HFFc6 (cell line): Measurements from ENCODE around the gene RGS1. TPM values are rescaled to one million over a fixed set of nuclear protein-coding genes. Genes with fewer than 3 reads are reported as not detected.

Source experiments
- DNase-seq: peaks from one replicate; pipeline ENCODE4 v3.0.0-alpha.2; 2018
- H3K27ac Mint-ChIP-seq: 2 replicates; pipeline ENCODE4 v1.8.0; 2020; ENCODE audit warnings: mild to moderate bottlenecking, mixed read lengths
- H3K27me3 Mint-ChIP-seq: 2 replicates; pipeline ENCODE4 v1.8.0; 2021; ENCODE audit warnings: mild to moderate bottlenecking, moderate library complexity, mixed read lengths; ENCODE audit not compliant: insufficient read depth
- H3K36me3 Mint-ChIP-seq: 2 replicates; pipeline ENCODE4 v1.8.0; 2021; ENCODE audit warnings: low read depth, mixed read lengths
- H3K4me1 Mint-ChIP-seq: 2 replicates; pipeline ENCODE4 v1.8.0; 2020; ENCODE audit warnings: low read depth, mixed read lengths
- H3K4me3 Mint-ChIP-seq: 2 replicates; pipeline ENCODE4 v1.8.0; 2020; ENCODE audit warnings: mild to moderate bottlenecking, moderate library complexity, mixed read lengths
- H3K9me3 Mint-ChIP-seq: 2 replicates; pipeline ENCODE4 v1.8.0; 2020; ENCODE audit warnings: mild to moderate bottlenecking, mixed read lengths
- total RNA-seq, 6 experiments: library from RNA; stranded (reverse); fragmentation: NEBNext Ultra II Directional; extraction: Animal tissue kit (Norgen Biotek cat#: 25700); gene quantifications; 2 replicates in 1 of 6; 3 replicates in 5 of 6; pipeline ENCODE4 v1.2.3, GENCODE V29; 2021
- TF ChIP-seq, protein P1 (sequence below): fragments of 200-600 bp; sonication (generic); IDR thresholded peaks from 2 replicates; pipeline ENCODE4 v1.5.0; 2021; ENCODE audit warnings: antibody characterized with exemption, mild to moderate bottlenecking

The RGS1 gene
- total RNA-seq, 6 experiments from 2014 or later: not detected

GRCh38 chr1:192564099-192564498 is 11.5 kb upstream of the RGS1 start:
- Mint-ChIP-seq H3K4me3 (no peak overlapping the region), H3K4me1 (peaks cover 39% of the 10 kb centered on the region), H3K36me3 (no peaks in the 10 kb centered on the region; the same call in 1 of the 2 replicates), H3K9me3 (no peaks in the 10 kb centered on the region), H3K27me3 (peaks cover 3% of the 10 kb centered on the region), H3K27ac (no peak overlapping the region)
- DNase-seq: no peak
- TF ChIP-seq, protein P1, sequence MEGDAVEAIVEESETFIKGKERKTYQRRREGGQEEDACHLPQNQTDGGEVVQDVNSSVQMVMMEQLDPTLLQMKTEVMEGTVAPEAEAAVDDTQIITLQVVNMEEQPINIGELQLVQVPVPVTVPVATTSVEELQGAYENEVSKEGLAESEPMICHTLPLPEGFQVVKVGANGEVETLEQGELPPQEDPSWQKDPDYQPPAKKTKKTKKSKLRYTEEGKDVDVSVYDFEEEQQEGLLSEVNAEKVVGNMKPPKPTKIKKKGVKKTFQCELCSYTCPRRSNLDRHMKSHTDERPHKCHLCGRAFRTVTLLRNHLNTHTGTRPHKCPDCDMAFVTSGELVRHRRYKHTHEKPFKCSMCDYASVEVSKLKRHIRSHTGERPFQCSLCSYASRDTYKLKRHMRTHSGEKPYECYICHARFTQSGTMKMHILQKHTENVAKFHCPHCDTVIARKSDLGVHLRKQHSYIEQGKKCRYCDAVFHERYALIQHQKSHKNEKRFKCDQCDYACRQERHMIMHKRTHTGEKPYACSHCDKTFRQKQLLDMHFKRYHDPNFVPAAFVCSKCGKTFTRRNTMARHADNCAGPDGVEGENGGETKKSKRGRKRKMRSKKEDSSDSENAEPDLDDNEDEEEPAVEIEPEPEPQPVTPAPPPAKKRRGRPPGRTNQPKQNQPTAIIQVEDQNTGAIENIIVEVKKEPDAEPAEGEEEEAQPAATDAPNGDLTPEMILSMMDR: no peak

- Mint-ChIP-seq H3K4me1 (peaks cover 28% of the 10 kb centered on the region), H3K27ac (no peak overlapping the region), H3K9me3 (peaks cover 5% of the 10 kb centered on the region; the same call in 1 of the 2 replicates), H3K36me3 (peaks cover 7% of the 10 kb centered on the region), H3K4me3 (no peak overlapping the region), H3K27me3 (peaks cover 3% of the 10 kb centered on the region)
- TF ChIP-seq, protein P1: no peak
- no peak for DNase-seq
Observed at GRCh38 chr1:192565946-192566345, 9.6 kb upstream of the RGS1 start.

GRCh38 chr1:192566657-192567056 is 8.9 kb upstream of the RGS1 start:
- peaks cover 3% of the 10 kb centered on the region for H3K27me3 Mint-ChIP-seq
- peaks cover 5% of the 10 kb centered on the region; the same call in 1 of the 2 replicates for H3K9me3 Mint-ChIP-seq
- peaks cover 25% of the 10 kb centered on the region for H3K4me1 Mint-ChIP-seq
- TF ChIP-seq, protein P1: no peak
- H3K4me3 Mint-ChIP-seq: no peak overlapping the region
- H3K36me3 Mint-ChIP-seq: peaks cover 7% of the 10 kb centered on the region
- no peak overlapping the region for H3K27ac Mint-ChIP-seq
- DNase-seq: no peak

DNA sequence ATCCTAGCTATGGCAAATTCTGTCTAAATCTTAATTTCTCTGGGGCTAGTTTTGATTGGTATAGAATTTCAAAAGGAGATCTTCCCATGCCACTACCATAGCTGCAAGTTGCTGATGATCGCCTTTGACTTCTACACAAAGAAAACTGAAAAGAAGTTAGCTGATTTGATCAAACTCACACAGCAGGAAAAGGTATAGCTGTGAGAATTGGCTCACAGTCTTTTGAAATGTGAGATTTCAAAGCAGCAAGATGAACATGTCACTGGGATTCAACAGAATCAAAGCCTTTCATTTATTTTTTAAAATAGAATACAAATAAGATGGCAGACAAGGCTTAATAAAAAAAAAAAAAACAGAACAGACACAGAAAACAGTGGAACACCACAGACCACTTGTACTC is 7.5 kb upstream of the RGS1 start:
- H3K27ac Mint-ChIP-seq: no peak overlapping the region
- peaks cover 3% of the 10 kb centered on the region for H3K27me3 Mint-ChIP-seq
- TF ChIP-seq, protein P1: no peak
- H3K4me1 Mint-ChIP-seq: peaks cover 27% of the 10 kb centered on the region
- no peak overlapping the region for H3K4me3 Mint-ChIP-seq
- H3K9me3 Mint-ChIP-seq: peaks cover 5% of the 10 kb centered on the region; the same call in 1 of the 2 replicates
- DNase-seq: no peak
- H3K36me3 Mint-ChIP-seq: peaks cover 7% of the 10 kb centered on the region

DNA sequence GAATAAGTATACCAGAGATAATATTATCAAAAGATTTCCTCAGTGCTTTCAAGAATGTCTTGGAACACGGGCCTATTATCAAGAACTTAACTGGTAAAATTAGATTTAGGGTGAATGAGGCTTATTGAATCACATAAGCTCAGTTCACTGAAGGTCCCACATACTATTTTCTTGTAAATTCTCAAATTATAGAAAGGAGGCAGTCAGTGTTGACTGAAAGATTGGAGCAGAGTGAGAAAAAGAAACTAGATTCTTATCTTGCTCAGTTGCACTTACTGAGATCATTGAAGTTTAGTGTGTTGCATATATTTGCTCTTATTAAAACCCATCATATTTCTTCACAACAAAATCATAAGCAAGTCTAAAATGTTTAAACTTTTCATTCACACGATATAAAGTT is 3.9 kb upstream of the RGS1 start:
- Mint-ChIP-seq H3K4me3 (no peak overlapping the region), H3K27ac (no peak overlapping the region), H3K36me3 (peaks cover 7% of the 10 kb centered on the region), H3K4me1 (peaks cover 38% of the 10 kb centered on the region), H3K9me3 (peaks cover 5% of the 10 kb centered on the region; the same call in 1 of the 2 replicates), H3K27me3 (peaks cover 2% of the 10 kb centered on the region)
- no peak for DNase-seq
- TF ChIP-seq, protein P1: no peak
